ENCODE measurements around the gene SIRT2. TPM values are rescaled to one million over a fixed set of nuclear protein-coding genes. Genes with fewer than 3 reads are reported as not detected.
A peak's percentile ranks its signal among the peaks of the same experiment; 100 is the strongest.
"Not testable (repeated sequence)": the region's sequence is repeated elsewhere in the genome, so short reads cannot be mapped to it uniquely, and the experiment has no call there.

The SIRT2 gene
- total RNA-seq, 4 donors from 2014 or later: 59.6 to 115 (median 74.5) TPM

DNA sequence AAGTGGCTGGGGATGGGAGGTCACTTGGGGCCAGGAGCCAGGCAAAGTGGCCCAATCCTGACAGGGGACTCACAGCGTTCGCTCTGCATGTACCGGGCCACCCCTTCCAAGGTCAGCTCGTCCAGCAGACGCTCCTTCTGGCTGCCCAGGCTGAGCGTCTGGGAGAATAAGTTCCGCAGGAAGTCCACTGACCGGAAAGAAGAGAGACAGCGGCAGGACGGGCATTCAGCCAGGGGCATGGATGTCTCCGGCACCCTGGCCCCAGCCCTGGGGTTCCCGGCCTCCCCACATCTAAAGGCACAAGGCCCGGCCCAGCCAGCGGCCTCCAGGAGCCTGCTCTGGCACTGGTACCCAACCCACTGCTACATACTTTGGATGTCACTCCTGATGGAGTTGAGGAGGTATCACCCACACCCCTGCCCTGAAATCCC lies 6.1 kb downstream of the SIRT2 start:
- no peak for DNase-seq (ENCODE audit: low spot score)
- TF ChIP-seq CTCF (IDR thresholded peaks at IDR 0.05): no peak
- ATAC-seq (ENCODE audit: low FRiP score): no peak

GRCh38 chr19:38892841-38893240 lies 6.6 kb downstream of the SIRT2 start:
- TF ChIP-seq CTCF (IDR thresholded peaks at IDR 0.05): no peak
- ATAC-seq (ENCODE audit: low FRiP score) (no peak), DNase-seq (ENCODE audit: low spot score) (no peak)

- ATAC-seq (ENCODE audit: low FRiP score) (no peak), DNase-seq (ENCODE audit: low spot score) (no peak)
- TF ChIP-seq CTCF (IDR thresholded peaks at IDR 0.05): no peak
Measured at GRCh38 chr19:38891771-38892170, 7.6 kb downstream of the SIRT2 start.

DNA sequence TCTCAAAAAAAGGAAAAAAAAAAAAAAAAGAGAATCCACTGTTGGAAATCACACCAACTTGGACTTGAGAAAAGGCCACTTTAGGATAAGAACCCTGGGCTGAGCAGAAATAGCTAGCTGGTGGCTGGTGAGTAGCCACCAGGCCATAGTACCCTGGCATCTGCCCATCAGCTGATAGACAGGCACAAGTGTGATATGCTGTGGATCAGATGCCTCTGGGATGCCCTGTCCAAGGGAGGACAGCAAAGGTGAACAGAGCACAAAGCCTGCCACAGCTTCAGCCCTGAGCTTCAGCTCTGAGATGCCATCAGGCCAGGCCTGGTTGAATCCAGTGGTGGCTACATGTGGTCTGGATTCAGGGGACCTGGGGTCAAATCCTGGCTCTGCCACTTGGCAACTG lies 8.7 kb downstream of the SIRT2 start:
- DNase-seq (ENCODE audit: low spot score) (no peak), ATAC-seq (ENCODE audit: low FRiP score) (no peak)
- no peak for TF ChIP-seq CTCF (IDR thresholded peaks at IDR 0.05)

DNA sequence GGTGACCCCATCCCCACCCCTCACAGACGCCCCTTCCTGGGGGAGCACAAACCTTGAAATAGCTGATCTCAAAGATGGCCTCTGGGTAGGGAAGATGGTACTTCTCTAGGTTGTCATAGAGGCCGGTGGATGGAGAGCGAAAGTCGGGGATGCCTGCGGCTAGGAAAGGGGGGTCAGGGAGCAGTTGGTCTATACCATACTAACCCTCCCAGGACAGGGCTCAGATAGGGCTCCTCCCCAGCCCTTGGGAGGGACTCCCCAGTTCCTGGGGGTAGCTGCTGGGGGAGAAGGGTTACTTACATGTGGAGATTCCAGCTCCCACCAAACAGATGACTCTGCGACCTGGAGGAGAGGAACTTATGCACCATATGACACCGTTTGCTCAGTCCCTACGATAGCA lies 9.6 kb downstream of the SIRT2 start:
- TF ChIP-seq CTCF (IDR thresholded peaks at IDR 0.05): no peak
- DNase-seq (ENCODE audit: low spot score) (no peak), ATAC-seq (ENCODE audit: low FRiP score) (no peak)

- peak; percentile 25 for ATAC-seq (ENCODE audit: low FRiP score)
- TF ChIP-seq CTCF (IDR thresholded peaks at IDR 0.05): no peak
- DNase-seq (ENCODE audit: low spot score): no peak
Measured at GRCh38 chr19:38888876-38889275, 10.5 kb downstream of the SIRT2 start.

GRCh38 chr19:38884691-38885090 lies 14.7 kb downstream of the SIRT2 start:
- not testable (repeated sequence) for ATAC-seq (ENCODE audit: low FRiP score)

GRCh38 chr19:38883286-38883685 lies 16.1 kb downstream of the SIRT2 start:
- ATAC-seq (ENCODE audit: low FRiP score) (no peak), DNase-seq (ENCODE audit: low spot score) (no peak)
- TF ChIP-seq CTCF (IDR thresholded peaks at IDR 0.05): no peak

More at GRCh38 chr19:38884691-38885090, 14.7 kb downstream of the SIRT2 start:
- not testable (repeated sequence) for DNase-seq (ENCODE audit: low spot score)

Measured in omental fat pad (tissue), 4 donors.